HG03196 (cell line): ENCODE measurements around the gene SYTL3.

Source experiments
- ATAC-seq: cut with Tn5 transposase; IDR thresholded peaks from one replicate; pipeline ENCODE4 v1.9.1; 2021; ENCODE audit not compliant: unreplicated experiment

The SYTL3 gene

DNA sequence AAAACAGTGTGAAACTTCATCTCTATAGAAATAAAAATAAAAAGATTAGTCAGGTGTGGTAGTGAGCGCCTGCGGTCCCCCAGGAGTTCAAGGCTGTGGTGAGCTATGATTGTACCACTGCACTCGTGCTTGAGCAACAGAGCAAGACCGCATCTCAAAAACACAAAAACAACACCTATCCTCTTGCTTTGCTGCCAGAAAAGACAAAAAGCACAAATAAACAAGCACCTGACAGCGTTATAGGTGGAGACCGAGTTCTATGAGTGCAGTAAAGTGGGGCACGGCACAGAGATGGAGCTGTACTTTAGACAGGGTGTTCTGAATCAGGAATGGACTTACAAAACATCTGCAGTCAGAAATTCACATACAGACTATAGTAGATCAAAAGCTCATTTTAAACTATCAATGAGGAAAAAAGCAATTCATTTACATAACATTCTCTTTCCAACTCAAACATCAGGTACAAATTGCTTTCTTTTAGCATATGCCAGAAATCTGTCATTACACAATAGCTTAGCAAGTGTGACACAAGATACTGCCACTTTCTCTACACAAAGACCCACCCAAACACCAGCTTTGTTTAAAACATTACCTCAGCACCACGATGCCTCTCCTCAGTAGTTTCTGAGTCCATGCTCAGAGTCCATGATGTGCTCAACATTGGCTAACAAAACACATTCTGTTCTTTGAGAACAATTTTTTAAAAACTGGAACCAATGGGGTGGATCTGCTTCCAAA lies 159.3 kb downstream of the SYTL3 start:
- ATAC-seq: peak; percentile 52

DNA sequence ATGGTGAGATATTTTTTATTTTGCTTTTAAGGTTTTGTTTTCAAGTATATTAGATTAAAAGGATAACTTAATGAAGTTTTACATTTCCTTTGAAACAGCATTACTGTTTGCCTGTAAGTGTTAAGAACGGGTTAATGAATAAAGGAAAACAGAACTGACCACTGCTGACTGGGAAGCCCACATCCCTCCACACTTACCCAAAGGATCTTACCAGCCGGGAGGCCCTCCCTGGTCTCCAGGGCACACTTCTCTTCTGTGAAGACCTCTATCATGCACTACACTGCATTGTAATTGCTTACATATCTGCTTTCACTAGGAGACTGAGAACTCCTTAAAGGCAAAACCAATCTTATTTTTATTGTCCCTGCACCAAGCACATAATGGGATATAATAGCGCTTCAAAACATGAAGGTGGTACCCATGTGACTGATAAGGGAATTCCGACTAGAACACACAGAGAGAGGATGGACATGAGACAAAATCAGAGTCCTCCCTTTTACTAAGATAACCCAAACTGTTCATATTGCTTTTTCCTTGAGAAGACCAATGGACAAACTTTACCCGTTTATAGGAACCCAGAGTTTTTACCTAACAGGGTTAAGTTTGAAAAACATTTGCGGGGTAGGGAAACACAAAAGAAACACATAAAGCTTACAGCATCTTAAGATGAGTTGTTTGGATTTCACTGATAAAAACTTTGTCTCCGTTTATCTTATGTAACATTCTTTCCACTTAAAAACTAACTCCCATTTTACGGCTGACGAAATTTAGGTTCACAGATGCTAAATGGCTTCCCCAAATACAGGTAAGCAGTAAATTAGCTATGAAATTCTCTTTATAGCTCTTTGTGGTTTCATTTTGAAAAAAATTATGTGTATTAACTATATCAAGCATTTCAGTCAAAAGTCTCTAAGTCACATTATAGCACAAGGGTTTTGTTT lies 160.6 kb downstream of the SYTL3 start:
- no peak for ATAC-seq

DNA sequence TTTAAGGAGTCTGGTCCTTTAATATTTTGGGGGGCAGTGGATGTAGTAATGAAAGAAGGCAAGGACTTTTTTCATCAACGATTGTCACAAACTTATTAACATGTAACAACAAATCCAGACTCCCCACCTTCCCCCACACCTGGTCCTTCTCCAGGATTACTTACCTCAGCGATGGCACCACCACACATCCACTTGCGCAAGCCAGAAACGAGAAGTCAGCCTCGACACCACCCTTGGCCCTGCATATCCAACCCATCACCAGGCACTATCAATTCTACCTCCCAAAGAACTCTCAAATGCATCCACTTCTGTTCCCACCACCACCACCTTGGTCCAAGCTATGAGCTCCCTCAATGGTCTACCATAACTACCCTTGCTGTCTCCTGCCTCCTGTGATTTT lies 162.8 kb downstream of the SYTL3 start:
- no peak for ATAC-seq

DNA sequence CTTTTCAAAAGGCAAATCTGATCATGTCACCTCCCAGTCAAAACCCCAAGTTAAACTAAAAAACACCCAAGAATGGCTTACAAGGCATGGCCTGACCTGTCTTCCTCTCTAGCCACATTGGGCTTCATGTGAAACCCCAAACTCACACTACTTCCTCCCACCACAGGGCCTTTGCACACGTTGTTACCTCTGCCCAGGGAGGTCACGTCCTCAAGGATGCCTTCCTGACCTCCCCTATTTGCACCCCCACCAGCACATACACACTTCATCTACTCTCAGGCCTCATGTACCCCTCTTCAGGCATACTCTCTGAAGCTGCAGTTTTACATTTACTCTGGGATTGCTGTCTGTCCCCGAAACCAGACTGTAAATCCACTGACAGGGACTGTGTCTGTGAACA lies 163.2 kb downstream of the SYTL3 start:
- no peak for ATAC-seq
